Duodenal mucosa (tissue), 2 donors: ENCODE measurements around the gene SLC25A33.

Source experiments
- H3K27ac ChIP-seq: one replicate; pipeline ENCODE4 v1.7.0; 2013; ENCODE audit warnings: low read depth, low read length
- H3K27me3 ChIP-seq, 2 donors: one replicate each; pipeline ENCODE4 v1.7.0; 2013; ENCODE audit warnings: low read length in 2 of 2, control low read depth in 1 of 2; ENCODE audit not compliant: insufficient read depth in 2 of 2, control insufficient read depth in 1 of 2
- H3K36me3 ChIP-seq, 2 donors: one replicate each; pipeline ENCODE4 v1.7.0; 2013; ENCODE audit warnings: low read length in 2 of 2, control low read depth in 1 of 2; ENCODE audit not compliant: insufficient read depth in 2 of 2, control insufficient read depth in 1 of 2
- H3K4me1 ChIP-seq, 2 donors: one replicate each; pipeline ENCODE4 v1.7.0; 2013; ENCODE audit warnings: low read length in 2 of 2, control low read depth in 1 of 2; ENCODE audit not compliant: insufficient read depth in 2 of 2, control insufficient read depth in 1 of 2
- H3K4me3 ChIP-seq, 2 donors: one replicate each; pipeline ENCODE4 v1.7.0; 2013; ENCODE audit warnings: low read length in 2 of 2, low read depth in 1 of 2
- H3K9ac ChIP-seq, 2 donors: one replicate each; pipeline ENCODE4 v1.7.0; 2013; ENCODE audit warnings: low read length in 2 of 2, low read depth in 1 of 2
- H3K9me3 ChIP-seq, 2 donors: one replicate each; pipeline ENCODE4 v1.7.0; 2013; ENCODE audit warnings: low read length in 2 of 2, control low read depth in 1 of 2; ENCODE audit not compliant: control insufficient read depth in 1 of 2

The SLC25A33 gene

GRCh38 chr1:9593147-9593491 lies 53.9 kb downstream of the SLC25A33 start:
- Histone ChIP-seq H3K27ac (peak overlapping the region; percentile 38), H3K4me3 (peak overlapping the region; percentile 2 to 28), H3K36me3 (peaks cover 5 to 14% of the 10 kb centered on the region in 2 donors), H3K9ac (peak overlapping the region in 1 of 2 donors; percentile 3), H3K9me3 (no peaks in the 10 kb centered on the region), H3K4me1 (peaks cover 13 to 31% of the 10 kb centered on the region in 2 donors), H3K27me3 (no peaks in the 10 kb centered on the region)

- H3K4me3 ChIP-seq: peak overlapping the region; percentile 2 to 28
- peak overlapping the region; percentile 38 for H3K27ac ChIP-seq
- peaks cover 13 to 31% of the 10 kb centered on the region in 2 donors for H3K4me1 ChIP-seq
- H3K36me3 ChIP-seq: peaks cover 5 to 17% of the 10 kb centered on the region in 2 donors
- no peaks in the 10 kb centered on the region for H3K27me3 ChIP-seq
- peak overlapping the region in 1 of 2 donors; percentile 3 for H3K9ac ChIP-seq
- H3K9me3 ChIP-seq: no peaks in the 10 kb centered on the region
Observed at GRCh38 chr1:9593492-9594465, 54.5 kb downstream of the SLC25A33 start.

- no peak overlapping the region for H3K9ac ChIP-seq
Observed at GRCh38 chr1:9594471-9595155, 55.3 kb downstream of the SLC25A33 start.

GRCh38 chr1:9595156-9595967 lies 56.1 kb downstream of the SLC25A33 start:
- Histone ChIP-seq H3K9ac (no peak overlapping the region), H3K27ac (no peak overlapping the region), H3K36me3 (peaks cover 5 to 20% of the 10 kb centered on the region in 2 donors), H3K4me1 (peaks cover 7 to 20% of the 10 kb centered on the region in 2 donors), H3K9me3 (no peaks in the 10 kb centered on the region), H3K27me3 (no peaks in the 10 kb centered on the region), H3K4me3 (no peak overlapping the region)

More at GRCh38 chr1:9594471-9595155, 55.3 kb downstream of the SLC25A33 start:
- Histone ChIP-seq H3K36me3 (peaks cover 5 to 17% of the 10 kb centered on the region in 2 donors), H3K4me1 (peaks cover 11 to 27% of the 10 kb centered on the region in 2 donors), H3K4me3 (no peak overlapping the region), H3K27ac (no peak overlapping the region), H3K27me3 (no peaks in the 10 kb centered on the region), H3K9me3 (no peaks in the 10 kb centered on the region)

- Histone ChIP-seq H3K27me3 (no peaks in the 10 kb centered on the region), H3K4me1 (peaks cover 7 to 18% of the 10 kb centered on the region in 2 donors), H3K9me3 (no peaks in the 10 kb centered on the region), H3K9ac (no peak overlapping the region), H3K27ac (no peak overlapping the region), H3K36me3 (peaks cover 6 to 21% of the 10 kb centered on the region in 2 donors), H3K4me3 (no peak overlapping the region)
Observed at GRCh38 chr1:9595968-9596340, 56.7 kb downstream of the SLC25A33 start.

GRCh38 chr1:9596415-9597123 lies 57.3 kb downstream of the SLC25A33 start:
- no peak overlapping the region for H3K9ac ChIP-seq
- H3K4me1 ChIP-seq: peaks cover 7 to 18% of the 10 kb centered on the region in 2 donors
- no peak overlapping the region for H3K4me3 ChIP-seq
- no peaks in the 10 kb centered on the region for H3K27me3 ChIP-seq
- no peaks in the 10 kb centered on the region for H3K9me3 ChIP-seq
- peaks cover 11 to 27% of the 10 kb centered on the region in 2 donors for H3K36me3 ChIP-seq
- no peak overlapping the region for H3K27ac ChIP-seq

DNA sequence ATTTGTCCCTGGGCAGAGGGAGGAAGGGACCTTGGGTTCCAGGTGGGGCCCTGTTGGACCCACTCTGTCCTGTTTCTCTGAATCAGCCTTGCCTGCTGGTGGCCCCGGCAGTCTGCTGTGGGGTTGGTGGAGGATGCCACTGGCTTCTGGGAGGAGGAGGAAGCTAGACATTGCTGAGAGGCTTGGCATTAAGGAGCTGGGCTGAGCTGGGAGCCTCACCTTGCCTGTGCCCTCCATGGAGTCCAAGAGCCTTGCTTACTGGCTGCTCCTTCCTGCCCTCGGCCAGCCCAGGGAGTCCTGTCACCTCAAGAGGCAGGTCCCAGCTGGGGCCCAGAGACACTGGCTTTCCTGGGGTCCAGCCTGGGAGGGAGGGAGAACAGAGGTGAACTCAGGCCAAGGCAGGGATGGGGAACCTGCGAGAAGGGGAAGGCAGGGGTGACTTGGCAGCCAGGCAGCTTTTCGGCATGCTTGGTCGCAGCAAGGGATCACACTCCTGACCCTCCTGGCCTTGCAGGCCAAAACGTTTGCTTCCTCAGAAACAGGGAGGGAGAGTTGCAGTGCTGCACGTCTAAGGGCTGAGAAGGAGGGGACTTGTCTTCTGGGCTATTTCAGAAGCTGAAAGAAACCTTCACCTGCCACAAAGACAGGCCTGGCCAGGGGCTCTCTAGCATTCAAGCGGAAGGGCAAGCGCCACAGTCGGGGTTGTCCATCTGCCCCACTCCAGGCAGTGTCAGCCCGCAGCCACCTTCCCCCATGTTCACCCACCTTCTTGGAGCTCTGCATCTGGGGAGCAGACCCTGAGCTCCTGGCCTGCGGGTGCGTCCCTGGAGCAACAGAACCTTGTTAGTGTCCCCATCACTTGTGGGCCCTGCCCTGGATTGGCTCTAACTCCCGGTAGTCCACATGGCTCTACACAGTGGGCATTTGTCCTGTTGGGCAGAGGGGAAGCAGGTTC lies 58.4 kb downstream of the SLC25A33 start:
- Histone ChIP-seq H3K4me3 (no peak overlapping the region), H3K36me3 (peaks cover 13 to 38% of the 10 kb centered on the region in 2 donors), H3K27ac (no peak overlapping the region), H3K27me3 (no peaks in the 10 kb centered on the region), H3K9ac (no peak overlapping the region), H3K9me3 (no peaks in the 10 kb centered on the region), H3K4me1 (peaks cover 7 to 17% of the 10 kb centered on the region in 2 donors)

- H3K36me3 ChIP-seq: peaks cover 15 to 43% of the 10 kb centered on the region in 2 donors
- H3K9me3 ChIP-seq: no peaks in the 10 kb centered on the region
- H3K4me1 ChIP-seq: peaks cover under 1 to 10% of the 10 kb centered on the region in 2 donors
- H3K27ac ChIP-seq: no peak overlapping the region
- H3K9ac ChIP-seq: no peak overlapping the region
- H3K27me3 ChIP-seq: no peaks in the 10 kb centered on the region
- no peak overlapping the region for H3K4me3 ChIP-seq
Observed at GRCh38 chr1:9598316-9598700, 59.0 kb downstream of the SLC25A33 start.
